ENCODE data around the gene CHKB. TPM values are rescaled to one million over a fixed set of nuclear protein-coding genes. Genes with fewer than 3 reads are reported as not detected.

The CHKB gene
- total RNA-seq, 4 donors from 2014 or later, result 74.8 to 232 (median 86.1) TPM

DNA sequence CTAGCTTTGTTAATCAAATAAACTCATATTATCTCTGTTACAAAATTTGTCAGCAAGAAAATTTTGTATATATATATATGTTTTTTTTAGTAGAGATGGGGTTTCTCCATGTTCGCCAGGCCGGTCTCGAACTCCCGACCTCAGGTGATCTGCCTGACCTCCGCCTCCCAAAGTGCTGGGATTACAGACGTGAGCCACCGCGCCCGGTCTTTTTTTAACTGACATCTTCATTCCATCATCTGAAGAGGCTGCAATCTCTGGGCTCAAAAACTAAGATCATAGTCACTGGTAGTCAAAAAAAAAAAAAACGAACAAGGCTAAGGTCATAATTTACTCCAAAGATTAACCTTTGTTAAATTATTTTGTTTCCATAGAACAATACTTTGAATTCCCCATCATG, 42.3 kb downstream of the CHKB start:
- Histone ChIP-seq H3K27ac (peak overlapping the region; percentile 91 to 99 (median 95)), H3K4me1 (peaks cover 26 to 56% (median 32%) of the 10 kb centered on the region in 4 donors), H3K4me3 (no peak overlapping the region), H3K36me3 (no peaks in the 10 kb centered on the region), H3K9me3 (no peaks in the 10 kb centered on the region), H3K27me3 (no peaks in the 10 kb centered on the region)
- in situ Hi-C loops (cut with MboI; ENCODE audit: low pct_ligation_motif_present in 1 of 4, low pct_unique_long_range_greater_than_20kb in 1 of 4, low sequenced_read_pairs in 3 of 4) (no loop called here), intact Hi-C loops (cut with DNase I; ENCODE audit: low total_unique reads) (no loop called here)
- DNase-seq, result no peak
- WGBS, 2 donors (ENCODE audit: low coverage in 1 of 2), result 75 to 92% methylated on average over 10 of the region's 10 CpGs
- TF ChIP-seq POLR2A (IDR thresholded peaks at IDR 0.05) (no peak), POLR2AphosphoS5 (IDR thresholded peaks at IDR 0.05) (no peak), EP300 (IDR thresholded peaks at IDR 0.05; ENCODE audit: low read depth) (no peak)
- TF ChIP-seq, protein P1, sequence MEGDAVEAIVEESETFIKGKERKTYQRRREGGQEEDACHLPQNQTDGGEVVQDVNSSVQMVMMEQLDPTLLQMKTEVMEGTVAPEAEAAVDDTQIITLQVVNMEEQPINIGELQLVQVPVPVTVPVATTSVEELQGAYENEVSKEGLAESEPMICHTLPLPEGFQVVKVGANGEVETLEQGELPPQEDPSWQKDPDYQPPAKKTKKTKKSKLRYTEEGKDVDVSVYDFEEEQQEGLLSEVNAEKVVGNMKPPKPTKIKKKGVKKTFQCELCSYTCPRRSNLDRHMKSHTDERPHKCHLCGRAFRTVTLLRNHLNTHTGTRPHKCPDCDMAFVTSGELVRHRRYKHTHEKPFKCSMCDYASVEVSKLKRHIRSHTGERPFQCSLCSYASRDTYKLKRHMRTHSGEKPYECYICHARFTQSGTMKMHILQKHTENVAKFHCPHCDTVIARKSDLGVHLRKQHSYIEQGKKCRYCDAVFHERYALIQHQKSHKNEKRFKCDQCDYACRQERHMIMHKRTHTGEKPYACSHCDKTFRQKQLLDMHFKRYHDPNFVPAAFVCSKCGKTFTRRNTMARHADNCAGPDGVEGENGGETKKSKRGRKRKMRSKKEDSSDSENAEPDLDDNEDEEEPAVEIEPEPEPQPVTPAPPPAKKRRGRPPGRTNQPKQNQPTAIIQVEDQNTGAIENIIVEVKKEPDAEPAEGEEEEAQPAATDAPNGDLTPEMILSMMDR (IDR thresholded peaks at IDR 0.05), result no peak

DNA sequence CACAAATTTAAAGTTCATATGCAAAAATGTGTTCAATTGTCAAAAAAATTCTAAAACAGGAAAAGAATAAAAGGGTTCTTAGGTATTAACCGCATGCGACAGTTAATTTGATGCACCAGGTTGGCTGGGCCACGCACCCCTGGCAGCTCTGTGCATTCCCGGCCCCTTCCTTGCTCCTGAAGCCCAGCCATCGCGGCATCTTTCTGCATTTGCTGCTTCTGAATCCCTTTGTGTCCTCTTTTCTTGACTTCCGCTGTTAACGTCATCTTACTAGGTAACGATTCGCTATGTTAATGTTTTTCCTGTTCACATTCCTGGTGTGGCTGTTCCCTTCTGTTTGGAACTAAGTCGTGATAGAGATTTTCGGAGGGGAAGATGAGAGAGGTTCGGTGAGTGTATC, 44.9 kb downstream of the CHKB start:
- peak overlapping the region; percentile 91 to 99 (median 95) for H3K27ac ChIP-seq
- TF ChIP-seq EP300 (IDR thresholded peaks at IDR 0.05; ENCODE audit: low read depth) (no peak), POLR2A (IDR thresholded peaks at IDR 0.05) (no peak), POLR2AphosphoS5 (IDR thresholded peaks at IDR 0.05) (no peak)
- TF ChIP-seq, protein P1 (IDR thresholded peaks at IDR 0.05), result no peak
- intact Hi-C loops (cut with DNase I; ENCODE audit: low total_unique reads), result no loop called here

DNA sequence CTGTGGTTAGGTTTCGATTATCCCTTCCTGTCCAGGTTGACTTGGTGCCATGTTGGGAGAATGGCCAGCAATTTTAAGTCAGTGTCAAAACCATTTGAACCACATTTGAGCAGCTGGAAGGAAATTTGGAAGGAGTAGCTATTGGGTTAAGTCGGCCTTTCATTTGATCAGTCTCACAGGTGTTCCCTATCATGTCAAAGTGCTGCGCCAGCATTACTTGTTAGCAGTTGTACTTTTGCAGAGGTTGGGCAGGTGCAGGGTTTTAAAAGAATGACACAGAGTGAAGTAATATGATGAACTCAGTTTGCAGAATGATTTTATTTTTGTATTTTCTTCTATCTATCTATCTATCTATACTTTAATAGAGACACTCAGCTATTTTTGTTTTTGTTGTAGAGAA, 46.4 kb downstream of the CHKB start:
- no peak for DNase-seq
- Histone ChIP-seq H3K27me3 (peaks cover 13% of the 10 kb centered on the region), H3K4me3 (no peak overlapping the region), H3K4me1 (peaks cover 24 to 59% (median 33%) of the 10 kb centered on the region in 4 donors), H3K9me3 (no peaks in the 10 kb centered on the region), H3K27ac (no peak overlapping the region), H3K36me3 (no peaks in the 10 kb centered on the region)
- TF ChIP-seq POLR2AphosphoS5 (IDR thresholded peaks at IDR 0.05) (no peak), EP300 (IDR thresholded peaks at IDR 0.05; ENCODE audit: low read depth) (no peak), POLR2A (IDR thresholded peaks at IDR 0.05) (no peak)
- TF ChIP-seq, protein P1 (IDR thresholded peaks at IDR 0.05), result no peak
- 89 to 100% methylated on average over 2 to 3 of the region's 3 CpGs for WGBS, 2 donors (ENCODE audit: low coverage in 1 of 2)
- in situ Hi-C loops (cut with MboI; ENCODE audit: low pct_ligation_motif_present in 1 of 4, low pct_unique_long_range_greater_than_20kb in 1 of 4, low sequenced_read_pairs in 3 of 4), result no loop called here
- intact Hi-C loops (cut with DNase I; ENCODE audit: low total_unique reads), result no loop called here

More for the DNA sequence above, 44.9 kb downstream of the CHKB start:
- H3K4me3 ChIP-seq, result no peak overlapping the region
- in situ Hi-C loops (cut with MboI; ENCODE audit: low pct_ligation_motif_present in 1 of 4, low pct_unique_long_range_greater_than_20kb in 1 of 4, low sequenced_read_pairs in 3 of 4), result no loop called here
- peaks cover 13% of the 10 kb centered on the region for H3K27me3 ChIP-seq
- no peak for DNase-seq
- H3K4me1 ChIP-seq, result peaks cover 18 to 51% (median 21%) of the 10 kb centered on the region in 4 donors
- no peaks in the 10 kb centered on the region for H3K9me3 ChIP-seq
- no peaks in the 10 kb centered on the region for H3K36me3 ChIP-seq
- WGBS, 2 donors (ENCODE audit: low coverage in 1 of 2), result 87 to 94% methylated on average over 11 to 13 of the region's 13 CpGs

DNA sequence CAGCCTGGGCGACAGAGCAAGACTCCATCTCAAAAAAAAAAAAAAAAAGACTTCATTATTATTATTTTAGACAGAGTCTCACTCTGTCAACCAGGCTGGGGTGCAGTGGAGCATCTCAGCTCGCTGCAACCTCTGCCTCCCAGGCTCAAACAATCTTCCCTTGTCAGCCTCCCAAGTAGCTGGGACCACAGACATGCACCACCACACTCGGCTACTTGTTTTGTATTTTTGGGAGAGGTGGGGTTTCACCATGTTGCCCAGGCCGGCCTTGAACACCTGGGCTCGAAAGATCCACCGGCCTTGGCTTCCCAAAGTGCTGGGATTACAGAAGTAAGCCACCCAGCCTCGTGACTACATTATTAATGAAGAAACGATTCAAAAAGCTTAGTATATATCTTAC, 47.5 kb downstream of the CHKB start:
- Histone ChIP-seq H3K4me3 (no peak overlapping the region), H3K9me3 (no peaks in the 10 kb centered on the region), H3K27me3 (peaks cover 13% of the 10 kb centered on the region), H3K4me1 (peaks cover 22 to 60% (median 42%) of the 10 kb centered on the region in 4 donors), H3K27ac (peak overlapping the region in 1 of 4 donors; percentile 16), H3K36me3 (no peaks in the 10 kb centered on the region)
- 81% methylated on average over 8 of the region's 8 CpGs; no CpG with 5 or more reads in 1 of the 2 donors for WGBS, 2 donors (ENCODE audit: low coverage in 1 of 2)
- in situ Hi-C loops (cut with MboI; ENCODE audit: low pct_ligation_motif_present in 1 of 4, low pct_unique_long_range_greater_than_20kb in 1 of 4, low sequenced_read_pairs in 3 of 4) (no loop called here), intact Hi-C loops (cut with DNase I; ENCODE audit: low total_unique reads) (no loop called here)
- no peak for DNase-seq
- TF ChIP-seq POLR2AphosphoS5 (IDR thresholded peaks at IDR 0.05), result no peak
- TF ChIP-seq EP300 (IDR thresholded peaks at IDR 0.05; ENCODE audit: low read depth), result no peak
- TF ChIP-seq POLR2A (IDR thresholded peaks at IDR 0.05), result no peak
- TF ChIP-seq, protein P1 (IDR thresholded peaks at IDR 0.05), result no peak

All from transverse colon (tissue), 4 donors.